Astrocyte of the hippocampus (primary cell): ENCODE data around the gene COL4A1.

Experiments
- DNase-seq: peaks from one replicate; pipeline ENCODE4 v3.0.0; 2011; ENCODE audit warnings: low read depth, low spot score

COL4A1 gene

DNA sequence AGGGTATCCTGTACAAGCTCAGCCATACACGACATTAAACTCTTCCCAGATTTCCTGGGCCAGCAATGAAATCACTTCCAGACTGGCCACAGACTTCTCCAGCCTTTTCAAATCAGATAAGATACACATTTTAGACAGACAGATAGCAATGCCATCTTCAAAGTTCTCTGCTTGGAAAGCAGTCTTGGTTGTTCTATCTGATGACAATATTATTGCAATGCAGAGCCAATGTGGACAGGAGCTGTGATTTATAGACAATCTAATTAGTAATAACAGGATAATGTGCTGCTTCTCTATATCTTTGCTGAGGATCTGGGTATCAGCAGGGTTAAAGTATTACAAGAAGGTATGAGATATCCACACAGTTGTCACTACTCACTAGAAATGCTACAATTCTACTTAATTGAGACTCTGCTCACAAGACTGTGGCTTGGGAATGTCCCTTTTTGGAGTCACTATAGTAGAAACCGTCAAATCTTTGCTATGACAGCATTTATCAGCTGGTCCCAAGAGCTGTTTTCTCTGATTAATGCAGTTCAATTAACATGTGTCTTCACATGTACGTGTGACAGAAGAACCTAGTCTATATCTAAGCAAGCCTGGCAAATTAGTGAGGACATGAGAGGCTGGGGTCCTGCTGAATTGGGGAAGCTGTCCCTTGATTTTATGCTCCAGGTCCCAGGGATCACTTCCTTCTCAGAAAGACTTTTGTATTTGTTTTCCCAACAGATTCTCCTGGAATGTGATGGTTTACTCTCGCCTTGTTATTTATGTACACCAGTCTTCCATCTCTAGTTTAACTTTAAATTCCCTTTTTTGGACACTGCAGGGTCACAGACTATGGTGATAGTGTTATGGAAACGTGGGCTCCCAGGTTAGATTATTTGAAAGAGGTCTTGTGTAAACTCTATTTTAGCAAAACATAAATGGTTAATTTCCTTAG lies 68.8 kb downstream of the COL4A1 start:
- DNase-seq: no peak

- no peak for DNase-seq
These were observed 70.1 kb downstream of the COL4A1 start for GRCh38 chr13:110236831-110237261.

GRCh38 chr13:110236431-110236830 lies 70.5 kb downstream of the COL4A1 start:
- no peak for DNase-seq

GRCh38 chr13:110234532-110234931 lies 72.4 kb downstream of the COL4A1 start:
- DNase-seq: no peak

- no peak for DNase-seq
These were observed 73.0 kb downstream of the COL4A1 start for GRCh38 chr13:110233951-110234280.

DNA sequence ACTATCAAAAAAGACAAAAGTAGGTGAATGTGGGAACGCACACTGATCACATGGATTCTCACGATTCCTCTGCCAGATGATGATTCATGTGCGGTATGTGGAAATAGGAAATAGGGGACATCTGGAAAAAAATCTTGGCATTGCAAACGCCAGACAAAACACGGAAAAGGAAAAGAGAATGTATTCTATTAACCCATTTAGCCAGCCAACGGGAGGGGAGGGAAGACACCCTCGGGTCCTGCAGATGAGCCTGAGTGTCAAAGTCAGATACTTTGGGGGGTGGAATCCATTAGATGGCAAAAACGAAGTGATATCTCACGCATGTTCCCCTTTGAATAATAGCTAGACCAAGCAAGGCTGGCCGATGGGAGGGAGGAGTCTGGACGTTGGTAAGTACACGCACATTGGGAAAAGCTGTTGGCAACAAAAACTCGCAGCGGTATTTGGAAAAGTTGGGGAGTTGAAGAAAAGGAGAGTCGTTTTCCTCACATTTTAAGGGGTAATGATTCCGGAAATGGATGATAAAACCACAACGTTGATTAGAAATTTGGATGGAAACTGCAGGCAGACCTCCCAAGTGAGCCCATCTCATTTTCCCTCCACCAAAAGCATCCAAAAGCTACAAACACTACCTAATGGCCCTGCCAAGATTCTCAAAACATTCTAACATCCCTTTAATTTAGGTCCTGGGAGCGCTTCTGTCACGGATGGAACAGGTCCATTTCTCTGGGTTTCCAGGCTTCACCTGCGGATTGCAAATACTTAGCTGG lies 73.6 kb downstream of the COL4A1 start:
- no peak for DNase-seq

GRCh38 chr13:110232756-110233155 lies 74.2 kb downstream of the COL4A1 start:
- no peak for DNase-seq

DNA sequence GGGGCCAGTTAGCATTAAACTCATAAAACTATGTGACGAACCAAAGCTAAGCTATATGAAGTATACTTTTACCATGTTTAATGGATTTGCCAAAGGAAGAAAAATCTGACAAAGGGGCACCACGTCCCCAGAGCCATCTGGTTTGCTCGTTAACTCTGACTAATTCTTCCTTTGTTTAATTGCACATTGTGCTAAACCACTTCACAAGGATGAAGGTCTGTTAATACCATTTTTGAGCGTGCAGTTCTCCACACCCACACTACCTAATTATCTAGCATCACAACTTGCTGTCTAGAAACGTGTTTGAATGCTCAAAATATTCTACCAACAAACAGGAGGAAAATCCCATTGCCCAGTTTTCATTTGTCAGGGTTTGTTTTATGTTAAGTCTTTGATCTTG lies 74.8 kb downstream of the COL4A1 start:
- no peak for DNase-seq

DNA sequence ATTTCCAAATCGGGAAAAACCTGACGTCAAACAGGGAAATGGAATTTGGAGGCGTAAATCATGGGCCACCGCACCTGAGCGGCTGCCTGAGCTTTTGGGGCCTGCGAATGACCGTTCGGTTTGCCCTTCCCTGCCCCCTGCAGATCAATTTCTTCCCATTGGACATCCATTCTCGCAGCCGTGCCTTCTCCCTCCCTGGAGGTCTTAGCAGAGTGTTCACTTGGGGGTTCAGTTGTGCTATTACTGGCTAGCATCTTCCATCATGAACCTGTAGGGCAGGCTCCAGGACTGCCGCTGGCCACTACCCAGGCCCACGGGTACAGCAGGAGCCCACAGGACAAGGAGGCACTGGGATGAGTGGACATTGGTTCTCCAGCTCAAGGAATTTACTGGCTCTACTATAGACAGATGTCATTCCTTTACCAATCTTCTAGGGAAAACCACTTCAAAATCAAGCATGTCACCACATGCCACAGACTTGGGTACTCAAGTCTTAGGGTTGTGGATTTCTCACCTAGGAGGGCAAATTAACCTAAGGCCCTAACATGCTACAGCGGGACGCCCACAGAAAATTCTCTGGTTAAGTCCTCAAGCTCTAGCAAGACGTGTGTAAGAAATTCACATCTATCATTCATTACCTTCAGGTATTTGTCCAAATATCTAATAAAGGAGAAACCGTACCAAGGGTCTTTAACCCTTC lies 75.5 kb downstream of the COL4A1 start:
- DNase-seq: no peak

DNA sequence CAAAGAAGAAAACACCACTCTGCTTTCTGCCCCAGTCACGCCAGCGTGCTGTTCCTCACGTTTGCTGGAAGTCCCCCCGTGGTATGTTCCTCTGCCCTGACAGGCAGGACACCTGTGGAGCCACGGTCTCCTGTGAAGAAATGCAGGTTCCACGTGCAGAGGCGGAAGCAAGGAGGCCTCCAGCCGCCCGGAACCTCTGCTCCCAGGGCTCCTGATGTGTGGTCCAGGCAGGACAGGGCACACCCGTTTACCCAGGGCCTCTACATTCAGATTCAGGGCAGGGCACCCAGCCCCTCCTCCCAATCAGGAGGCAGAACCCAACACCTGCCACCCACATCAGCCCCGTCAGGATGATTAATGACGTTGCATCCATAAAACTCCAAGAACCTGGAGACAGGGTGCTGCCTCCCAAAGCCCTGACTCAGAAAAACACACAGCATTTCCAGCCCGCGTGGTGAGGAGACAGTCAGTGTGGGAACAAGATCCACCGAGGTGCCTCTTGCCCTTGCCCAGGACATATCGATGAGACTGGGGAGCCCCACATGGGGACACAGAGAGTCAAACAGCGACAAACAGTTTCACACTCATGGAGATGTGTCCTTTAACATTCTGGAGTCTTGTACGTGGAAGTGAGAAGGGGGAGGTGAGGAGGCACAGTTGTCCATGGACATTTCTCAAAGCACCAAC lies 76.2 kb downstream of the COL4A1 start:
- no peak for DNase-seq

GRCh38 chr13:110229905-110230563 lies 76.9 kb downstream of the COL4A1 start:
- no peak for DNase-seq

DNA sequence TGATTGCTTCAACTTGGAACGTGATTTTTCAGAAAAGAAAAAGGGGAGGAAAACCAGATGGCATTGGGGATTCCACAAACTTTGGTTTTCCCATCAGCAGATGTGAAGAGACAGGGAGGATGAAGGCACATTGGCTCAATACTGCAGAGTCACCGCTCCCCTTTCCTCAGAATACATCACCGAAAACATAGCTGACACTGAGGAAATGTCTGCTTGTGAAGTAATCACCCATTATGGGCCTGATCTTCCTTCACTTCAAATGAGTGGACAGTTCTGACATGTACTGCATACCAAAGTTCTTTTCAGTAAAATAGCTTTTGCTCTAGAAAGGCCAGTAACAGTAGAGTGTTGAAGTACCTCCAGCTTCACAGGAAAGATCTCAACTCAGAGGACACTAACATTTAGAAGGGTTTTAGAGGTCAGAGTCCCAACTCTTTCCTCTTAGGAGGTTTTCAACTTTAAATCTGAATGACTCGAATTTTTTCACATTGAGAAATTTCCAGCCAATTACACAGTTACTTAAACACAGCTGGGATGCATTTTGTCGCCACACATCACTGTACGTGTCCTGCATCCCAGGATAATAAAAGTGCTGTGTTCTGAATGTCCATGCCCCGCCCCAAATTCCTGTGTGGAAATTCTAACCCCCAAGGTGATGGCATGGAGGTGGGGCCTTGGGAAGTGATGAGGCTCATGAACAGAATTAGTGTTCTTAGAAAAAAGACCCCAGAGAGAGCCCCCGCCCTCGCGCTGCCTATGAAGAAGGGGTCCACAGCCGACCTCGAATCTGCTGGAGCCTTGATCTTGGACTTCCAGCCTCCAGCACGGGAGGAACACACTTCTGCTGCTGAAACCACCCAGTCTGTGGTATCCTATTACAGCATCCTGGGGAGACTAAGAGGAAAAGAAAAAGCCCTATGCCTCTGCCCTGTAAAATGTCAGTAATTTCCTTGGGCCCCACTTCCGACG lies 77.7 kb downstream of the COL4A1 start:
- DNase-seq: peak; percentile 44

DNA sequence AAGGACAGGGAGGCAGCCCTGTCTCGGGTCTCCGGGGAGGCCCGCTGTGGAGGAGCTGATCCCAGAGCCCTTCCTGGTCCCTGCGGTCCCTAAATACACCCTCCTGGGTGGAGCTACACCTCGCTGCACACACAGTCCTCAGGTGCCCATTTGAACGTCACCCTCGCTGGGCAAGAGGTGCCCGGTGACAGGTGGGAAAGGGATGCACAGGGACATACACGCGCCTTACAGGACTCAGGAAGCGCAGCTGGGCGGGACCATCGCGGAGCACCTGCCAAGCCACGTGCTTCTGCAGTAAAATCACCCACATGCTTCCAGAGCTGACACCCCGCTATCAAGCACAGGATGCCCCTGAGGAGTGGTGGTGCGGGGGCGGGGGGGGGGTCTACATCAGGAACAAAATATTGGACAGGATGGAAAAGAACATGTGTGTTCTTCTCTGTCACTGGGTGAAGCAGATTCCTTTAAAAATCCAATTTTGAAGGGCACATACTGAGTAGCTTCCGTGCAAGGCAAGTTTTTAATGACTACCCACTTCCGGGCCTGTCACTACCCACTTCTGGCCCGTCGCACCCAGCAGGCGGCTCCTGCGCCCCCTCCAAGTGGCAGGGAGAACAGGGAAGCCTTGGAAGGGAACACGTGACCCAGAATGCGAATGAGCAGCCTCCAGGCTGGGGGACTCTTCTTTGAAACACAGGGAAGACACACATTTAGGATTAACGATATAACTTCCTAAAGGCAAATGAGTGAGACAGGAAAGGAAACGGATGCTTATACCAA lies 78.9 kb downstream of the COL4A1 start:
- no peak for DNase-seq

GRCh38 chr13:110227416-110227815 lies 79.5 kb downstream of the COL4A1 start:
- DNase-seq: no peak

GRCh38 chr13:110225609-110226574 lies 81.1 kb downstream of the COL4A1 start:
- peak; percentile 59 for DNase-seq

GRCh38 chr13:110225003-110225402 lies 82.0 kb downstream of the COL4A1 start:
- DNase-seq: no peak

DNA sequence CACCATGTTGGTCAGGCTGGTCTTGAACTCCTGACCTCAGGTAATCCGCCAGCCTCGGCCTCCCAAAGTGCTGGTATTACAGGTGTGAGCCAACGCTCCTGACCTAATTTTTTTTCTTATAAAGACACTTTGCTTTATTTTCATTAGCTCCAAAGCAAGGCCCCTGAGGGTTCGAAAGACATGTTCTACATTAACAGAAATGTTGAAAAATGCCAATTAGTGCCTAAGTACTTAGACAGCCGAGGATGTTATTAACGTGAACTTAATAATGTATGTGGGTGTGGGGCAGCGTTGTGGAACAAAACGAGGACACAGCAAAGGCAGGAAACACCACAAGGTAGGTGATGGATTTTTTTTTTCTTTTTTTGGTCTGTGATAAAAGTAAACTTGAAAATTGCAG lies 82.4 kb downstream of the COL4A1 start:
- DNase-seq: no peak
